A673 (cell line): ENCODE data around the gene ADGRE2. TPM values are rescaled to one million over a fixed set of nuclear protein-coding genes. Genes with fewer than 3 reads are reported as not detected.

Source experiments
- BruUV-seq: library from RNA; stranded (reverse); fragments of 400-500 nt; replicated peaks from 2 replicates; lab custom pipeline; 2021; lab: Mats Ljungman, UMichigan
- CTCF ChIA-PET: fragments of 300-600 bp; sonication (Branson Sonifier 250); formaldehyde crosslinking; loops from one replicate; lab custom pipeline; 2022; ENCODE audit warnings: antibody characterized with exemption; lab: Charles Lee
- POLR2A ChIA-PET: fragments of 300-600 bp; sonication (Branson Sonifier 250); formaldehyde crosslinking; loops from one replicate; lab custom pipeline; 2022; ENCODE audit warnings: antibody characterized with exemption; ENCODE audit not compliant: low non-redundant PET; lab: Charles Lee
- DNase-seq: peaks from one replicate; pipeline ENCODE4 v3.0.0-alpha.2; 2015; ENCODE audit warnings: low spot score
- H3K27ac ChIP-seq: fragments of 200-600 bp; sonication (generic); 2 replicates; pipeline ENCODE4 v1.5.1; 2016; ENCODE audit warnings: mixed run types, low read depth, mild to moderate bottlenecking, mixed read lengths, antibody characterized with exemption, low read length; ENCODE audit not compliant: poor library complexity, severe bottlenecking
- H3K27me3 ChIP-seq: fragments of 200-600 bp; sonication (generic); replicated peaks from 2 replicates; pipeline ENCODE4 v1.6.1; 2017; ENCODE audit warnings: mixed run types, low read depth, mild to moderate bottlenecking, mixed read lengths, antibody characterized with exemption, low read length; ENCODE audit not compliant: insufficient read depth, poor library complexity
- H3K36me3 ChIP-seq: fragments of 200-600 bp; sonication (generic); 2 replicates; pipeline ENCODE4 v1.6.1; 2016; ENCODE audit warnings: mixed run types, mild to moderate bottlenecking, mixed read lengths, antibody characterized with exemption, low read length; ENCODE audit not compliant: insufficient read depth, poor library complexity, severe bottlenecking
- H3K4me1 ChIP-seq: fragments of 200-600 bp; sonication (generic); 2 replicates; pipeline ENCODE4 v1.6.1; 2017; ENCODE audit warnings: mixed run types, mild to moderate bottlenecking, mixed read lengths, antibody characterized with exemption, low read length; ENCODE audit not compliant: insufficient read depth, poor library complexity, severe bottlenecking
- H3K4me3 ChIP-seq: fragments of 200-600 bp; sonication (generic); 2 replicates; pipeline ENCODE4 v1.5.1; 2016; ENCODE audit warnings: low read depth, mixed run types, mild to moderate bottlenecking, mixed read lengths, low read length; ENCODE audit not compliant: poor library complexity, severe bottlenecking
- H3K9me3 ChIP-seq: fragments of 200-600 bp; sonication (generic); 2 replicates; pipeline ENCODE4 v1.6.1; 2016; ENCODE audit warnings: mixed run types, low read depth, mild to moderate bottlenecking, mixed read lengths, antibody characterized with exemption, low read length; ENCODE audit not compliant: poor library complexity, severe bottlenecking
- EZH2 ChIP-seq: fragments of 200-600 bp; sonication (generic); IDR thresholded peaks from 2 replicates; pipeline ENCODE4 v1.6.1; 2017; ENCODE audit warnings: borderline replicate concordance, low read depth, mild to moderate bottlenecking, mixed read lengths, antibody characterized with exemption, low read length; ENCODE audit not compliant: poor library complexity, severe bottlenecking
- intact Hi-C: fragments of 100-400 bp; cut with micrococcal nuclease; formaldehyde crosslinking; loops from one replicate; pipeline ENCODE4 v1.10.0; 2022; ENCODE audit not compliant: unreplicated experiment
- total RNA-seq: library from RNA; stranded (reverse); gene quantifications from 2 replicates; pipeline ENCODE4 v1.2.3, GENCODE V29; 2021
- TF ChIP-seq, protein P1 (sequence below): fragments of 300-800, 200-600 bp; sonication (generic); conservative IDR thresholded peaks from 2 replicates; pipeline ENCODE4 v1.5.1; 2017; ENCODE audit warnings: low read depth, mild to moderate bottlenecking, antibody characterized with exemption, low read length, moderate library complexity, mixed read lengths

ADGRE2 gene
- total RNA-seq, 1 experiment from 2014 or later: 0.19 TPM

DNA sequence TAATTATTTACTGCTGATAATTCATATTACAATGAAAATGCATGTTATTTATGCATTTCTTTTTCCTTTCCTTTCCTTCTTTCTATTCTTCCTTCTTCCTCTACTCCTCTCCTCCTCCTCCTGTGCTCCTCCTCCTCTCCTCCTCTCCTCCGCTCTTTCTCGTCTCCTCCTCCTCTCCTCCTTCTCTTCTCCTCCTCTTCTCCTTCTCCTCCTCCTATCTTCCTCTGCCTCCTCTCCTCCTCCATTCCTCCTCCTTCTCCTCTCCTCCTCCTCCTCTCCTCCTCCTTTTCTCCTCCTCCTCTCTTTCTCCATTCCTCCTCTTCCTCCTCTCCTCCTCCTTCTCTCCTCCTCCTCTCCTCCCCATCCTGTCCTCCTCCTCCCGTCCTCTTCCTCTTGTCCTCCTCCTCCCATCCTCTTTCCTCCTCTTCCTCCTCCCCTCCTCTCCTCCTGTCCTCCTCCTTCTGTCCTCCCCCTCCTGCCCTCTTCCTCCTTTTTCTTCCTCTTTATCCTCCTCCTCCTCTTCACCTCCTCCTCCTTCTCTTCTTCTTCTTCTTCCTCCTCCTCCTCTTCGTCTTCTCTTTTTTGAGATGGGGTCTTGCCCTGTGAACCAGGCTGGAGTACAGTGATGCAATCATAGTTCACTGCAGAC is 14.7 kb downstream of the ADGRE2 start:
- Histone ChIP-seq H3K4me3 (no peak overlapping the region), H3K27ac (no peak overlapping the region), H3K27me3 (no peaks in the 10 kb centered on the region), H3K4me1 (peaks cover 3% of the 10 kb centered on the region), H3K9me3 (no peaks in the 10 kb centered on the region), H3K36me3 (no peaks in the 10 kb centered on the region)
- POLR2A ChIA-PET: no interaction called here
- no TSS peak for BruUV-seq
- intact Hi-C loops: no loop called here
- no peak for DNase-seq
- TF ChIP-seq, protein P1, sequence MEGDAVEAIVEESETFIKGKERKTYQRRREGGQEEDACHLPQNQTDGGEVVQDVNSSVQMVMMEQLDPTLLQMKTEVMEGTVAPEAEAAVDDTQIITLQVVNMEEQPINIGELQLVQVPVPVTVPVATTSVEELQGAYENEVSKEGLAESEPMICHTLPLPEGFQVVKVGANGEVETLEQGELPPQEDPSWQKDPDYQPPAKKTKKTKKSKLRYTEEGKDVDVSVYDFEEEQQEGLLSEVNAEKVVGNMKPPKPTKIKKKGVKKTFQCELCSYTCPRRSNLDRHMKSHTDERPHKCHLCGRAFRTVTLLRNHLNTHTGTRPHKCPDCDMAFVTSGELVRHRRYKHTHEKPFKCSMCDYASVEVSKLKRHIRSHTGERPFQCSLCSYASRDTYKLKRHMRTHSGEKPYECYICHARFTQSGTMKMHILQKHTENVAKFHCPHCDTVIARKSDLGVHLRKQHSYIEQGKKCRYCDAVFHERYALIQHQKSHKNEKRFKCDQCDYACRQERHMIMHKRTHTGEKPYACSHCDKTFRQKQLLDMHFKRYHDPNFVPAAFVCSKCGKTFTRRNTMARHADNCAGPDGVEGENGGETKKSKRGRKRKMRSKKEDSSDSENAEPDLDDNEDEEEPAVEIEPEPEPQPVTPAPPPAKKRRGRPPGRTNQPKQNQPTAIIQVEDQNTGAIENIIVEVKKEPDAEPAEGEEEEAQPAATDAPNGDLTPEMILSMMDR: no peak
- TF ChIP-seq EZH2: no peak
- CTCF ChIA-PET: no interaction called here

DNA sequence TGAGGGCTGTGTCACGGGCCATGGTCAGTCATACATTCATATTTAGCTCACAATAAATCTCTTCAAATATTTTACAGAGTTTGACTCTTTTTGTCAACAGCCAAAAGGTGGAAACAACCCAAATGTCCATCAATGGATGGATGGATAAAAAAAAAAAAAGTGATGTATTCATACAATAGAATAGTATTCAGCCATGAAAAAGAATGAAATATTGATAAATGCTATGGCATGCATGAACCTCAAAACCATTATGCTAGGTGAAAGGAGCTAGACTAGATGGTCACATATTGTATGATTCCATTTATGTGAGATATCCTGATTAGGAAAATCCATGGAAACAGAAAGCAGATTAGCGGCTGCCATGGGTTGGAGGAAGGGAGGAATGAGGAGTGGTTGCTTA is 16.2 kb downstream of the ADGRE2 start:
- no peak for DNase-seq
- intact Hi-C loops: no loop called here
- ChIA-PET POLR2A (no interaction called here), CTCF (no interaction called here)
- Histone ChIP-seq H3K27ac (no peak overlapping the region), H3K4me1 (peaks cover 3% of the 10 kb centered on the region), H3K9me3 (no peaks in the 10 kb centered on the region), H3K36me3 (no peaks in the 10 kb centered on the region), H3K27me3 (no peaks in the 10 kb centered on the region), H3K4me3 (no peak overlapping the region)
- TF ChIP-seq EZH2: no peak
- TF ChIP-seq, protein P1: no peak
- BruUV-seq: no TSS peak

DNA sequence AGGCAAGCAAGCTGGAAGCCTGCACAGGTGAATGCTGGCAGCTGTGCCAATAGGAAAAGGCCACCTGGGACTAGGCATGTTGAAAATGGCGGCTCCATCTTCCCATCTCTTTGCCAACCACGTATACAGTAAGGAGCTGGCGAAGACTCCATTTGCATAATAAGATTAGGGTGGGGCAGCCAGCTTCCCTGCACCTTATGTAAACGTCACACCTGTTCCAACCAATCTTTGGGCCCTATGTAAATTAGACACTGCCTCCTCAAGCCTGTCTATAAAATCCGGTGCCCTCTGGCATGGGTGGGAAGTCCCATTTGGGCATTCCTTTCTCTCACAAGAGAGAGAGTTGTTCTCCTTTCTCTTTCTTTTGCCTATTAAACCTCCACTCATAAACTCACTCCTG is 16.8 kb downstream of the ADGRE2 start:
- no peaks in the 10 kb centered on the region for H3K36me3 ChIP-seq
- no peaks in the 10 kb centered on the region for H3K9me3 ChIP-seq
- intact Hi-C loops: no loop called here
- peaks cover 3% of the 10 kb centered on the region for H3K4me1 ChIP-seq
- ChIA-PET CTCF (no interaction called here), POLR2A (interaction anchor here (0.7 kb wide), 1 partner anchor 1378 kb away, joined by 4 read pairs; no protein-coding TSS in a partner anchor)
- H3K27me3 ChIP-seq: no peaks in the 10 kb centered on the region
- BruUV-seq: no TSS peak
- TF ChIP-seq, protein P1: no peak
- no peak for TF ChIP-seq EZH2
- no peak overlapping the region for H3K4me3 ChIP-seq
- no peak for DNase-seq
- no peak overlapping the region for H3K27ac ChIP-seq
